Chondrocyte (in vitro differentiated cells): ENCODE data around the gene SNAP47. TPM values are rescaled to one million over a fixed set of nuclear protein-coding genes. Genes with fewer than 3 reads are reported as not detected.

ENCODE experiments used
- DNase-seq: peaks from one replicate; pipeline ENCODE4 v3.0.0; 2021; ENCODE audit warnings: mixed read lengths, low spot score
- H3K27ac Mint-ChIP-seq: one replicate; pipeline ENCODE4 v1.8.0; 2021; ENCODE audit warnings: mild to moderate bottlenecking, moderate library complexity, mixed read lengths; ENCODE audit not compliant: unreplicated experiment
- H3K27me3 Mint-ChIP-seq: 2 replicates; pipeline ENCODE4 v1.8.0; 2021; ENCODE audit warnings: low read depth, mixed read lengths
- H3K36me3 Mint-ChIP-seq: 2 replicates; pipeline ENCODE4 v1.8.0; 2021; ENCODE audit warnings: low read depth, mixed read lengths
- H3K4me1 Mint-ChIP-seq: 2 replicates; pipeline ENCODE4 v1.8.0; 2021; ENCODE audit warnings: low read depth, mild to moderate bottlenecking, mixed read lengths
- H3K4me3 Mint-ChIP-seq: one replicate; pipeline ENCODE4 v1.8.0; 2021; ENCODE audit warnings: mild to moderate bottlenecking, moderate library complexity, mixed read lengths; ENCODE audit not compliant: unreplicated experiment
- H3K9me3 Mint-ChIP-seq: 2 replicates; pipeline ENCODE4 v1.8.0; 2021; ENCODE audit warnings: low read depth, mixed read lengths
- total RNA-seq: library from RNA; stranded (reverse); gene quantifications from 3 replicates; pipeline ENCODE4 v1.2.1, GENCODE V29; 2021
- TF ChIP-seq, protein P1 (sequence below): fragments of 200-600 bp; sonication (generic); IDR thresholded peaks from 2 replicates; pipeline ENCODE4 v1.5.0; 2021; ENCODE audit warnings: antibody characterized with exemption, mild to moderate bottlenecking, moderate library complexity

Gene SNAP47
- total RNA-seq, 1 donor from 2014 or later: 22.5 TPM

DNA sequence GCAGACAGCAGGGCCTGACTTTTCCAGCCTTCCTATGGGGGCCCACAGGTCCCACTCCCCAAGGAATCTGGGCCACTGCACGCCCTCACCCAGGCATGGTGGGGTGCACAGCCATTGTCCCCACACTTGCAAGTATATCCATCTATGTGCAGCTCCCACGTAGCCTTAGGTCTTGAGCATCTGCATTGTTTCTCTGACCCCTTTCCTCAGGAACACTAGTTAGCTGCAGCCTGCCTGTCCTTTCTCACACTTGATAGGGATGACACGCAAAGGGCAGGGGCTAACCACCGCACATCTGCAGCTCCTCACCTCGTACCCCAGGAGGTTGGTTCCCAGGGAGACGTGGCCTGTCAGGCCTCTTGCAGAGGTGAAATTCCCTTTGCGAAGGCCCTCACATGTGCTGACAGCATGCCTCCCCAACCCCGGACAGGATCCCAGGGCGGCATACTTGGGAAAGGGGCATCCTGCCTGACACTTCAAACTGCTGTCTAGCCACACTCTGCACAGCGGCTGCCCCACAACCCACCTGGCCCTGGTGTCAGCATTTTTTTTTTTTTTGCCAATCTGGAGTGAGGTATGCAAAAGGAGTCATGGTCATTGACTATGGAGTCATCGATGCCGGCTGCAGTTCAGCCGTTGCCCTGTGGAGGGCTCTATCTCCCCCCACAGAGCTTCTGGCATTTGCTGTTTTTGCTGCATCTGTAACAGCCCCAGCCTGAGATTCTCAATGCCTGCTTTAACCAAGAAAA, 5.2 kb upstream of the SNAP47 start:
- Mint-ChIP-seq H3K27ac (no peak overlapping the region), H3K4me1 (peaks cover 30% of the 10 kb centered on the region), H3K9me3 (no peaks in the 10 kb centered on the region), H3K4me3 (no peak overlapping the region), H3K36me3 (peaks cover 5% of the 10 kb centered on the region), H3K27me3 (peaks cover 2% of the 10 kb centered on the region)
- no peak for DNase-seq
- TF ChIP-seq, protein P1, sequence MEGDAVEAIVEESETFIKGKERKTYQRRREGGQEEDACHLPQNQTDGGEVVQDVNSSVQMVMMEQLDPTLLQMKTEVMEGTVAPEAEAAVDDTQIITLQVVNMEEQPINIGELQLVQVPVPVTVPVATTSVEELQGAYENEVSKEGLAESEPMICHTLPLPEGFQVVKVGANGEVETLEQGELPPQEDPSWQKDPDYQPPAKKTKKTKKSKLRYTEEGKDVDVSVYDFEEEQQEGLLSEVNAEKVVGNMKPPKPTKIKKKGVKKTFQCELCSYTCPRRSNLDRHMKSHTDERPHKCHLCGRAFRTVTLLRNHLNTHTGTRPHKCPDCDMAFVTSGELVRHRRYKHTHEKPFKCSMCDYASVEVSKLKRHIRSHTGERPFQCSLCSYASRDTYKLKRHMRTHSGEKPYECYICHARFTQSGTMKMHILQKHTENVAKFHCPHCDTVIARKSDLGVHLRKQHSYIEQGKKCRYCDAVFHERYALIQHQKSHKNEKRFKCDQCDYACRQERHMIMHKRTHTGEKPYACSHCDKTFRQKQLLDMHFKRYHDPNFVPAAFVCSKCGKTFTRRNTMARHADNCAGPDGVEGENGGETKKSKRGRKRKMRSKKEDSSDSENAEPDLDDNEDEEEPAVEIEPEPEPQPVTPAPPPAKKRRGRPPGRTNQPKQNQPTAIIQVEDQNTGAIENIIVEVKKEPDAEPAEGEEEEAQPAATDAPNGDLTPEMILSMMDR: peak; percentile 79

GRCh38 chr1:227730630-227731151, 4.5 kb upstream of the SNAP47 start:
- no peak overlapping the region for H3K27ac Mint-ChIP-seq
- H3K4me1 Mint-ChIP-seq: peaks cover 31% of the 10 kb centered on the region
- H3K4me3 Mint-ChIP-seq: no peak overlapping the region
- no peak for DNase-seq
- H3K27me3 Mint-ChIP-seq: peaks cover 2% of the 10 kb centered on the region
- H3K9me3 Mint-ChIP-seq: no peaks in the 10 kb centered on the region
- TF ChIP-seq, protein P1: peak; percentile 48
- H3K36me3 Mint-ChIP-seq: peaks cover 5% of the 10 kb centered on the region

DNA sequence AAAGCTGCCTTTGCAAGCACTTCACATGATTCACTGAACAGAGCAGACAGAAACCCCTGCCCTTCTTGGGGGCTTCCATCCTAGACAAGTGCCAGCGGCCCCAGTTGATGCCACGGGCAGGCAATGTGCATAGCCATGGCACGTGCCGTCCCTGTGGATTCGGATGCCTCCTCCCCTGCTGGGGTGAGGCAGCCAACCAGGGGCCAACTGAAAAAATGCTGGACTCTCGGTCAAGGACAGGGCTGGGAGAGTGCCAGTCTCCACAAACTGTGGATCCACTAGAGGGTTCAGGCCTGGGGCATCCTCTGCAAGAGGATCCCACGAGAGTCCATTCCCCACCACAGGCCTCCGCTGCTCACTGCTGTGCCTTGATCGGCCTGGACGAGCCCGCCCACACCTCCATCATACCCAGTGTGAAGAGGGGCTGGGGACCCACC, 4.0 kb upstream of the SNAP47 start:
- peaks cover 2% of the 10 kb centered on the region for H3K27me3 Mint-ChIP-seq
- TF ChIP-seq, protein P1: no peak
- no peak for DNase-seq

DNA sequence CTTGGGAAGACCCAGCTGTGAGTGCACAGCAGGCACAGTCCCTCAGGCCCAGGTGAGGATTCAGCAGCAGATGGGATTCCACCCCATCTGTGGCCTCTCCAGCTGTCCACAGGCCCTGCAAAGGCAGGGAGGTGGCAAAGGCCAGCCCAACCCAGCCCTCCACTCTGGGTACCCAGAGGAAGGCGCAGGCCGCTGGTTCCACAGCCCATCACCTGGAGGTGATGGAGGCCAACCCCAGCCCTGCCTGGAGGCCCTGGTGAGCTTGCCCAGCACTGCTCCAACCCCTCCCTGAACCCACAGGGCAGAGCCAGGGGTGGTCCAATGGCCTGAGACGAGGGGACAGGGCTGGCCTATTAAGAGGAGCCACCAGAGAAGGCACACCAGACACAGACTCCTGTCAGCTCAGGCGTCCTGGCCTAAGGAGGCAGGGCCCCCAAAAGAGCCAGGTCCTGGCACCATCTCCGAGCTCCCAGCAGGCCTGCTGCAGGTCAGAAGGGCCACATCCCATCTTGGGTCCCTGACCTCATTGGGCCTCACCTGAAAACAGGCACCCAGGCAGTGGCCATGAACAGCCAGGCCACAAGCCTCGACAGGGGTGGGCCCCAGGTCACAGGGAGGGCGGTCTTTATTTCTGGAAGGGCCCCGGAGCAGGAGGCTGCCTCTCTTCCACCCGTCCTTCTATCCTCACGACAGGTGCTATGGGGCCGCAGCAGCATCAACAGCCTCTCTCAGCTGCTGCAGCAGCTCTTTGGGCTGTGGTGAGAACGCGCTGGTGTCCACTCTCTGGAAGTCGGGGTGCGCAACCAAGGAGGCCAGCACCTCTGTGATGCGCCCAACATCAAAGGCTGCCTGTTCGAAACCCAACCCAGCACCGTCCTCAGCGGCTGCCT, 3.3 kb upstream of the SNAP47 start:
- H3K9me3 Mint-ChIP-seq: no peaks in the 10 kb centered on the region
- peaks cover 41% of the 10 kb centered on the region for H3K4me1 Mint-ChIP-seq
- TF ChIP-seq, protein P1: no peak
- no peak overlapping the region for H3K27ac Mint-ChIP-seq
- H3K27me3 Mint-ChIP-seq: peaks cover 2% of the 10 kb centered on the region
- peaks cover 5% of the 10 kb centered on the region for H3K36me3 Mint-ChIP-seq
- no peak overlapping the region for H3K4me3 Mint-ChIP-seq
- no peak for DNase-seq

More for the DNA sequence above, 4.0 kb upstream of the SNAP47 start:
- H3K4me3 Mint-ChIP-seq: no peak overlapping the region
- H3K36me3 Mint-ChIP-seq: peaks cover 5% of the 10 kb centered on the region
- H3K9me3 Mint-ChIP-seq: no peaks in the 10 kb centered on the region
- H3K4me1 Mint-ChIP-seq: peaks cover 37% of the 10 kb centered on the region
- H3K27ac Mint-ChIP-seq: no peak overlapping the region
